Measurements from ENCODE around the gene NADK. TPM values are rescaled to one million over a fixed set of nuclear protein-coding genes. Genes with fewer than 3 reads are reported as not detected.

The NADK gene, protein sequence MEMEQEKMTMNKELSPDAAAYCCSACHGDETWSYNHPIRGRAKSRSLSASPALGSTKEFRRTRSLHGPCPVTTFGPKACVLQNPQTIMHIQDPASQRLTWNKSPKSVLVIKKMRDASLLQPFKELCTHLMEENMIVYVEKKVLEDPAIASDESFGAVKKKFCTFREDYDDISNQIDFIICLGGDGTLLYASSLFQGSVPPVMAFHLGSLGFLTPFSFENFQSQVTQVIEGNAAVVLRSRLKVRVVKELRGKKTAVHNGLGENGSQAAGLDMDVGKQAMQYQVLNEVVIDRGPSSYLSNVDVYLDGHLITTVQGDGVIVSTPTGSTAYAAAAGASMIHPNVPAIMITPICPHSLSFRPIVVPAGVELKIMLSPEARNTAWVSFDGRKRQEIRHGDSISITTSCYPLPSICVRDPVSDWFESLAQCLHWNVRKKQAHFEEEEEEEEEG
- 64.9 and 70.7 TPM in 2 replicates for total RNA-seq

DNA sequence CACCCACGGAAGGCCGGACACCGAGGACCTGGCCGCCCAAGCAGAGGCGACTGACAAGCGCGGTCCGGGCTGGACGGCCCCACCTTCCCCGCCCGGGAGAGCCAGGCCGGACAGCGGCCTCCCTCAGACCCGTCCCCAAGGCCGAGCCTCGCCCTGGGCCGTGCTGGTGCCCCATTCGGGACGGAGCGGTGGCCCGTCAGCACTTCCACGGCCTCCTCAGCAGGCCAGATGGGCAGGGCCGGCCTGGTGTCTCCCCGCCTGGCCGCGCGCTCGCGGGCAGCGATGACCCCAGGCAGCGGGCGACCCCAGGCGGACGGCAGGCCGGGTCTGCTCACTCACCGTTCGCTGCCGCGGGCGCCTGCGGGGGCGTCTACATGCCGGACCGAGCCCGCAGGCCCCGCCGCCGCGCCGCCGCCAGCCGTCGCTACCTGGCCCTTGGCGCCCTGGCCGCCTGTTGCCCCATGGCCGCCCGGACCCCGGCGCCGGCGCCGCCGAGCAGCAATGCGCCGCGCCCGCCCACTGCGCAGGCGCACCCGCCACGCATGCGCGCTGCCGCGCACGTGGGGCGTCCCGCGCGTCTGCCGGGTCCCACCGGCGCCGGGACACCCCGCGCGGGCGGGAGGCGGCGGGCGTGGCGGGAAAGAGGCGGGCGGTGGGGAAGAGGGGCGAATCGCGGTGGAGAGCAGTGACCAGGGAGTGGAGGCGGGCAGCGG is at the start of gene NADK:
Gene NADK, minus strand, starts transcription at position 521 of the 713 bp plus-strand sequence. CDS start 13,064 bp downstream, outside the sequence.

DNA sequence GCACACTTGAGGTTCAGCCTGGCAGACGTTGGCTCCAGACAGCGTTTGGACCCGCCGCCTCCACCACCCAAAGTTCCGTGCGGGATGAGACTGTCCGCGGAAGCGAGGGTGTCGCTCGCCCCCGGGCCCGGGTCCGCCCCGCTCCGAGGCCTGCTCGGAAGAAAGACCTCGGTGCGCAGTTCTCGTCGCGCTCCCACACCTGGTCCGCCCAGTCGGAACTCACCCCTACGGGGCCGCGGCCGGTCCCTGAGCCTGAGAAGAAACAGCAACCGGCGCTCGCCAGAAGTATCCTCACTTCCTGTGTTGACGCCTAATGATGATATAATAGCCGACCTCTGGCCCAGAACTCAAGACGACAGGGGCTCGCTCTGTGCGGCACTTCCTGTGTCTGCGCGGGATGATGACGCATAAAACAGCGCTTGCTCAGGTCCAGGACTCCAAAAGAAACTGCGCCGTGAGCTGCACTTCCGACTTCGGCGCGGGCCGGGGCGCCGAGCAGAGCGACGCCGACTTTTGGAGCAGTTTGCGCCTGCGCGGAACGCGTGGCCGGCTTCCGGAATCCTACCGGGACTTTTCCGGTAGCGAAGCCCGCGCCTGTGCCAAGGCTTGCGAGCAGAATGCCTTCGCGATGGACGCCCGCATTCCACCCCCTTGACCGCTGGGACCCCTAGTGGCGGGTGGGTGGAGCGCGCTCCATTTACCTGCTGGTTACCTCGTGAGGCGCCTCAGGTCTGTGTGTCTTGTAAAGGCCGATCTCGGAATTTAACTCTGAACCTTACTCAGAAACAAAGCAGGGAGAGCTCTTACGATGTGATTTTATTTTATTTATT is 54.0 kb downstream of the NADK start, which contains the start of gene CDK11A:
Gene CDK11A, minus strand, starts transcription at position 323 of the 830 bp plus-strand sequence. CDS start 1,539 bp downstream, outside the sequence.

Other genes starting within 250 kb of the NADK start
- gene TMEM240, start 237.8 kb downstream of the NADK start, total RNA-seq, result 3.5 and 4.0 TPM in 2 replicates
- 84.0 and 84.4 TPM in 2 replicates for gene SSU72, start 203.6 kb downstream of the NADK start, total RNA-seq
- 0.65 and 0.80 TPM in 2 replicates for gene FNDC10, start 178.3 kb downstream of the NADK start, total RNA-seq
- gene MIB2, start 163.0 kb downstream of the NADK start, total RNA-seq, result 23.3 and 25.3 TPM in 2 replicates
- gene MMP23B, start 146.3 kb downstream of the NADK start, total RNA-seq, result 0.13 and 0.29 TPM in 2 replicates
- gene CDK11B, start 119.5 kb downstream of the NADK start, total RNA-seq, result 10.5 and 11.8 TPM in 2 replicates
- 27.7 and 37.2 TPM in 2 replicates for gene SLC35E2B, start 85.7 kb downstream of the NADK start, total RNA-seq
- gene CDK11A, start 54.1 kb downstream of the NADK start, total RNA-seq, result 13.3 and 17.7 TPM in 2 replicates
- gene GNB1, start 112.6 kb upstream of the NADK start, total RNA-seq, result 170 and 177 TPM in 2 replicates
- 0.40 TPM in 1 of 2 replicates, not detected in the other for gene CALML6, start 136.8 kb upstream of the NADK start, total RNA-seq
- gene TMEM52, start 140.8 kb upstream of the NADK start, total RNA-seq, result 0.66 and 1.7 TPM in 2 replicates
- gene CFAP74, start 225.3 kb upstream of the NADK start, total RNA-seq, result not detected in 2 replicates
- not detected in 2 replicates for gene GABRD, start 240.9 kb upstream of the NADK start, total RNA-seq

All from thoracic aorta endothelial cell (primary cell).